Epithelial cell of esophagus (primary cell): ENCODE measurements around the gene C1QTNF9B.

Source experiments
- DNase-seq: peaks from one replicate; pipeline ENCODE4 v3.0.0; 2010; ENCODE audit warnings: low read depth
- H3K4me3 ChIP-seq: 2 replicates; pipeline ENCODE4 v1.5.1; 2011; ENCODE audit warnings: mild to moderate bottlenecking, low read length, control low read depth
- TF ChIP-seq, protein P1 (sequence below): IDR thresholded peaks from 2 replicates; pipeline ENCODE4 v1.5.1; 2011; ENCODE audit warnings: low read depth, mild to moderate bottlenecking, low read length, control low read depth, inconsistent platforms; ENCODE audit not compliant: insufficient read depth; ENCODE audit errors: missing control alignments

Gene C1QTNF9B

DNA sequence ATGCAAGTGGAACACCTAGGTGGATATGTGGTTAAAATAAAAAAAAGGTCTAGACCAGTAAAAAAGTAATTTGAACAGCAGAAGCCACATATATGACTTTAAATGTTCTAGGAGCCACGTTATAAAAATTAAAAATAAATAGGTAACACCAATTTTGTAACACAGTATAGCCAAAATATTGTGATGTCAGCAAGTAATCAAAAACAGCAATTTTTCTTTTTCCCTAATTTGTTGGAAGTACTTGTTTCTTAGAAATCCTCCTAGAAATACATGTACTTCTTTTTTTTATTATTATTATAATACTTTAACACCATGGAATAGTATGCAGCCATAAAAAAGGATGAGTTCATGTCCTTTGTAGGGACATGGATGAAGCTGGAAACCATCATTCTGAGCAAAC, 25.7 kb upstream of the C1QTNF9B start:
- no peak for DNase-seq
- TF ChIP-seq, protein P1, sequence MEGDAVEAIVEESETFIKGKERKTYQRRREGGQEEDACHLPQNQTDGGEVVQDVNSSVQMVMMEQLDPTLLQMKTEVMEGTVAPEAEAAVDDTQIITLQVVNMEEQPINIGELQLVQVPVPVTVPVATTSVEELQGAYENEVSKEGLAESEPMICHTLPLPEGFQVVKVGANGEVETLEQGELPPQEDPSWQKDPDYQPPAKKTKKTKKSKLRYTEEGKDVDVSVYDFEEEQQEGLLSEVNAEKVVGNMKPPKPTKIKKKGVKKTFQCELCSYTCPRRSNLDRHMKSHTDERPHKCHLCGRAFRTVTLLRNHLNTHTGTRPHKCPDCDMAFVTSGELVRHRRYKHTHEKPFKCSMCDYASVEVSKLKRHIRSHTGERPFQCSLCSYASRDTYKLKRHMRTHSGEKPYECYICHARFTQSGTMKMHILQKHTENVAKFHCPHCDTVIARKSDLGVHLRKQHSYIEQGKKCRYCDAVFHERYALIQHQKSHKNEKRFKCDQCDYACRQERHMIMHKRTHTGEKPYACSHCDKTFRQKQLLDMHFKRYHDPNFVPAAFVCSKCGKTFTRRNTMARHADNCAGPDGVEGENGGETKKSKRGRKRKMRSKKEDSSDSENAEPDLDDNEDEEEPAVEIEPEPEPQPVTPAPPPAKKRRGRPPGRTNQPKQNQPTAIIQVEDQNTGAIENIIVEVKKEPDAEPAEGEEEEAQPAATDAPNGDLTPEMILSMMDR: no peak
- no peak overlapping the region for H3K4me3 ChIP-seq

DNA sequence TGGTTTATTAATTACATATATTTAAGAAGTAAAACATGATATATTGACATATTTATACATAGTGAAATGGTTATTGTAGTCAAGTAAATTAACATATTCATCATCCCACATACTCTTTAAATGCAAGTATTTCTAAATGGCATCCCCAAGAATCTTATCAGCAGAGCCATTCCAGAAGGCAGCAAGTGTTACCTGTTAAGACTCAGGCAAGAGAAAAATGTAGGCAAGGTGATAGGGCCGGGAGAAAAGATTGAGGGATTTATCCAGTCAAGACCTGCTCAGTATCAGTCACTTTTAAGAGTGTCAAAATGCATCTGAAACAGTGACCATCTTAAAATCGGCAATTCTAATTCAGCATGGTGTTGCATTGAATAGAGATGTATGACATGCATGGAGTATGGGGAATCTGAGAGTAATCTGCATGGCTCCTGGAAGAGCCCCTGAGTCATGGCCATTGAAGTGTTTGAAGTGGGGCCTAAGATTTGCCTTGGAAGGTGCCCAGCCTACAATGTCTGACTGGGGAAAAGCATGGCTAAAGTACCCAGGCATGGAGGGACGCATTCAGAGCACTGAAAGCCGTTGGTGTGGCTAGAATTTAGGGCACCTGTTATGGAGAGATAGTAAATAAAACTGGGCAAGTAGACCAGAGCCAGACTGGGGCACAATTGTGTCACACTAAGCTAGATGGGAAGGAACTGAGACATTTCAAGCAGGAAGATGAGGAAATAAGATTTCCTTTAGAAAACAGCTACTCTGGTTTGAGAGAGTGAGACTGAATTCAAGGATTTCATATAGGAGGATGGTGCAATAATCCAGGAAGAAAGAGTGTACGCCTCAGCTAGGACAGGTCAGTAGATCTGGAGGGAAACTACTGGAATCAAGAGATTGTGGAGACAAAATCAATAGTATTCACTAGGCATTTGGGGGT, 25.0 kb upstream of the C1QTNF9B start:
- TF ChIP-seq, protein P1: no peak
- no peak overlapping the region for H3K4me3 ChIP-seq
- no peak for DNase-seq

DNA sequence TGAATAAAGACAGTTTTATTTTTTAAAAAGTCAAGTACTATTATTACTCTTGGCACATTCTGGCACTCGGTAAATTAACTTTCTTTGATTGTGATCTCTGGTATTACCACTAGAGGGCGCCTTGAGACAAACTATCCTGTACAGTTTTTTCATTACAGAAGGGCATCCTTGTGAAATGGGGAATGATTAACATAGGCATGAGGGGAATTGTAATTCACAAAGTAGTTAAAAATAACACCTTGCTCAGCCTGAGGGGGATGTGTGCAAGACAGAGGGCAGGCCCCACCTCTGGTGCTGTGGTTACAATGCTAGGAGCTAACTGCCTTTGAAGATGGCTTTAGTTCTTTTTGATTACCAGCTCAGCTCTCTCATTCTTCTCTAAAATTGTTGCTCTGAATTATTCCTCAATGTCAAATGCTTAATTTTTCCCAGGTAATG, 24.2 kb upstream of the C1QTNF9B start:
- H3K4me3 ChIP-seq: no peak overlapping the region
- peak; percentile 72 for DNase-seq
- TF ChIP-seq, protein P1: peak; percentile 68

DNA sequence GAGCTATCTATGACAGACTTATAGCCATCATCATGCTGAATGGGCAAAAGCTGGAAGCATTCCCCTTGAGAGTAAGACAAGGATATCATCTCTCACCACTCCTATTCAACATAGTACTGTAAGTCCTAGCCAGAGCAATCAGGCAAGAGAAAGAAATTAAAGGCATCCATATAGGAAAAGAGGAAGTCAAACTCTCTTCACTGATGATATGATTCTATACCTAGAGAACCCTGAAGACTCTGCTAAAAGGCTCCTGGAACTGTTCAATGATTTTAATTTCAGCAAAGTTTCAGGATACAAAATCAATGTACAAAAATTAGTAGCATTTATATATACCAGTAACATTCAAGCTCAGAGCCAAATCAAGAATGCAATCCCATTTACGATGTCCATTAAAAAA, 21.7 kb upstream of the C1QTNF9B start:
- TF ChIP-seq, protein P1: no peak
- no peak overlapping the region for H3K4me3 ChIP-seq
- DNase-seq: no peak

DNA sequence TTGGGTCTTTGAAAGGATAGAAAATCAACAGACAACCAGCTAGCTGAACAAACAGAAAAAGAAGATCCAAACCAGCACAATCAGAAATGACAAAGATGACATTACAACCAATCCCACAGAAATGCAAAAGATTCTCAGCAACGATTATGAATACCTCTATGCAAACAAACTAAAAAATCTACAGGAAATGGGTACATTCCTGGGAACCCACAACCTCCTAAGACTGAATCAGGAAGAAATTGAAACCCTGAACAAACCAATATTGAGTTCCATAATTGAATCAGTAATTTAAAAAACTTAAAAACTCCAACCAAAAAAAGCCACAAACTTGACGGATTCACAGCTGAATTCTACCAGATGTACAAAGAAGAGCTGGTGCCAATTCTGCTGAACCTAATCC, 20.9 kb upstream of the C1QTNF9B start:
- no peak for DNase-seq

DNA sequence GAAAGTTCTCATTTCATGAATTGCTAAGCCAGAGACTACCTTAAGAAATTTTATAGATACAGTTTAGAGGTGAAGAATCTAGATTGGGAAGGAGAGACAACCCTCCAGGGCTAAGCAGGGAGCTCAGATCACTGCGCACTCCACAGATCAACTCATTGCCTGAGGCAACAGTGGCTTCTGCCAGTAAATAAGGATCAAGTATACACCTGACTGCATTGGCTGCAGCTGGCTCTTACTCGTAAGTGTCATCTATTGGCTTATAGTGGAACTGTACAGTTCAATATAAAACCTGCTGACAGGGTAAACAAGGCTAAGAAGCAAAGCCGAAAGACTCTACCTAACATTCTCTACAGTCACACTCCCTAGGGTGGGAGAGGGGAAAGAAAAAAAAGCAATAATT, 18.0 kb upstream of the C1QTNF9B start:
- H3K4me3 ChIP-seq: no peak overlapping the region
- TF ChIP-seq, protein P1: no peak
- peak; percentile 58 for DNase-seq

More for the DNA sequence above, 20.9 kb upstream of the C1QTNF9B start:
- TF ChIP-seq, protein P1: no peak
- H3K4me3 ChIP-seq: no peak overlapping the region
